Activated CD4-positive, alpha-beta T cell treated with anti-CD3 and anti-CD28 coated beads for 48 hours (primary cell): ENCODE measurements around the gene PLGRKT.
"Not testable (repeated sequence)": the region's sequence is repeated elsewhere in the genome, so short reads cannot be mapped to it uniquely, and the experiment has no call there.

Experiments used
- DNase-seq: peaks from one replicate; pipeline ENCODE4 v3.0.0-alpha.2; 2020

The PLGRKT gene, protein sequence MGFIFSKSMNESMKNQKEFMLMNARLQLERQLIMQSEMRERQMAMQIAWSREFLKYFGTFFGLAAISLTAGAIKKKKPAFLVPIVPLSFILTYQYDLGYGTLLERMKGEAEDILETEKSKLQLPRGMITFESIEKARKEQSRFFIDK

DNA sequence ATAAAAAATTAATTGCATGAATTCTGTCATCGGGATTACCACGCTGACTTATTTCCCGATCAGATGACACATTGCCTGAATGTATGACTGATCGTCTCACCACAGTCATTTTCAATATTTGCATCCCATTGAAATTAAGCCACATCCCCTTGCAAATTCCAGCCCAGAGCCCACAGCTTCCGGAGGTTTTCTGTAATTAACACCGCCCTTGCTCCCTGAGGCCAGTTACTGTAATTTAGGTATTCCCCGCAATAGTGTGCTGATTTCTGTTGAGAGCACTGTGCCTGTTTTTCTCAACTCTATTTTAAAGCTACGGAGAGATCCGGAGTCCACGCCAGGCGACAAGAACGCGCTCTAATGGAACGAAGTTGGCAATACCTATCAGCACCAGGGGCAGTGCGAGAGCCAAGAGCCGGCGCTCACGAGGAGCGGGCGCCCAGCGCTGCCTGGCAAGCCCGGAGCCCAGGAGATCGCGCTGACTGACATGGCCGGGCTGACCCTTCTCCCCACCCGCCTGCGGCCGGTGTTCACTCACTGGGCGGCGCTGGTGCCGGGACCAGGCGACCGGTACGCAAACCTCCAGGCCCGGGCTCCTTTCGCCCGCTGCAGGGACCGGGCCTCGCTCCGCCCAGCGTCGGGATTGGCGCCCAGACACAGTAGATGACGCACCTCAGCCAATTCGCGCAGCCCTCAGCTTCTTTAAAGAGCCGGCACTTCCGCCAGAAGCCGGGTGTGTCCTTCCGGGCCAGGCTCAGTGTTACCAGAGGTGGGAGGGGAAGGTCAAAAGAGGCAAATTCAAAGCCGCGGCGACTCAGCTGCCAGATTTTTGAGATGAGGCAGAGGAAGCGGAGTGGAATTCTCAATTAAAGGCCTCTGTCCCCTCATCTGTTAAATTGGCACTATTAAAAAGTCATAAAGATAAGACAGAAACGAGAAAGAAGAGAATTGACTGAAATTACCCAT lies at the start of gene PLGRKT:
TSS of gene PLGRKT (minus strand) at position 672 of the 963 bp plus-strand sequence. CDS start 5,948 bp downstream, outside the sequence.
- peak; percentile 93 for DNase-seq

DNA sequence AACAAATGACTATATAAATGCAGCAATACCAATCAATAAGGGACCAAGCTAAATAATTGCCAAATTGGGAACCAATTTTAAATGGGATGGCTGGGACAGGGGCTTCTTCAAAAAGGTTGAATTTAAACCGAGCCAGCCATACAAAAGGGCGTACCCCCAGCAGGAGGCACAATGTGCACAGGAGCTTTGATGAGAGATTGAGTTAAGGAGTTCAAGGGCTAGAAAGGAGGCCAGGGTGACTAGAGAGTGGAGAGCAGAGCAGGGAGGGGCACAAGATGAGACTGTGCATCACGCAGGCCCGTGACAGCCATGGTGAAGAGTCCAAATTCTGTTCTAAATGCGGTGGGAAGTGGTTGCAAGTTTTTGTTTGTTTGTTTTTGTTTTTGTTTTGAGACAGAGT lies 49.3 kb upstream of the PLGRKT start:
- DNase-seq: no peak

DNA sequence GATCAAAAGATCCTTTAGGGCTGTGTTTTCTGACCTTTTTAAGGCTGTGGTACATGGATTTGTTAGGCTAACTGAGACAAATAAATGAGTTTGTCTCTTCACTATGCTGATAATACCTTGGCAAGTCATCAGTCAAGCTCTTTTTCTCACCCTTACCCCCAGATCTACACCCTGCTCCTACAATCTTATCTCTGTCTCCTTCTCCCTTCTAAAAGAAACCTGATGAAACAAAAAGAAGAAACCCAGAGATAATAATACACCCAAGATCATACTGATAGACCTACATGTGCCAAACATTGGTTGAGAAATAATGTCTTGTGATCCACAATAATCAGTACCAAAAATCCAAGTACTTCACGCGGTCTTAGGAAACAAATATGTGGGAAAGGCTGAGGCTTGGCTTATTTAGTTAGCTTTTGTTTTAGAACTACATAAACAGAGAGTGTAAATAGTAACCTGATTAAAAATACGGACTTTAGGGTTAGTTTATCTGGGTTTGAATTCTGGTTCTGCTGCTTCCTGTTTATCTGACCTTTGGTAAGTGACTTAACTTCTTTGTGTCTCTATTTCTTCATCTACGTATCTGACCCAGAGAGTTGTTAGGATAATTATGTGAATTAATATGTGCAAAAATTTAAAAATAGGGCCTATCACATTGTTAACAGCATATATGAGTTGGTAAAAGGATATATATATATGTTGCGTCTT lies 47.8 kb upstream of the PLGRKT start:
- DNase-seq: no peak

DNA sequence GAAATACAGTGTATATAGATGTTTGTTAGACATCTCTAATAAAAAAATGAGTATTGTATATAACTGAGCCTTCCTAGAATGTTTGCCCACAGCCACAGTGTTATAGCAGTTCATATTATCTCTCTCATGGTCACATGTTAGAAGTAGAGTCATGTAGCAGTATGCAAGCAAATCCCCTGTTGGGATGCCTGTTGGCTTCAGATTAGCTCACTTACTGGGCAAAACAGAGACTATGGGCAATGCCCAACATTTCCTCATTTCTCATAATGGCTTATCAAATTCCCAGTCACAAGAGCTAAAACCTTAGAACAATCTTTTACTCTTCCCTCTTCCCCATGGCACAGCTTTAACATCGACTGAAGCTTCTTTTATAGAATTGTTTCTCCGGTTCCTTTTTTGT lies 45.6 kb upstream of the PLGRKT start:
- no peak for DNase-seq

DNA sequence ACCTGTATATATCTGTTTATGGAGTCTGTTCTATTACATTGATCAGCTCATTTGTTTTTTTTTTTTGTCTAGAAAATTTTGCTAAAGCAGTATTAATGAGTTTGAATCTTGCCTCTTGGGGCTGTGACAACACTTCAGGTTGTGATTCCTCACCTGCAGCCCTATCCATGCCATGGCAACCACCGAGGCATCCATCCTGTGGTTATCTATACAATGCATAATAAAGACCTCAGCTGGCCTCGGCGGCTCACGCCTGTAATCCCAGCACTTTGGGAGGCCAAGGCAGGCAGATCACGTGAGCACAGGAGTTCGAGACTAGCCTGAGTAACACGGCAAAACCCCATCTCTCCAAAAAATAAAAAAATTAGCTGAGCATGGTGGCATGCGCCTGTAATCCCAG lies 44.5 kb upstream of the PLGRKT start:
- DNase-seq: no peak

DNA sequence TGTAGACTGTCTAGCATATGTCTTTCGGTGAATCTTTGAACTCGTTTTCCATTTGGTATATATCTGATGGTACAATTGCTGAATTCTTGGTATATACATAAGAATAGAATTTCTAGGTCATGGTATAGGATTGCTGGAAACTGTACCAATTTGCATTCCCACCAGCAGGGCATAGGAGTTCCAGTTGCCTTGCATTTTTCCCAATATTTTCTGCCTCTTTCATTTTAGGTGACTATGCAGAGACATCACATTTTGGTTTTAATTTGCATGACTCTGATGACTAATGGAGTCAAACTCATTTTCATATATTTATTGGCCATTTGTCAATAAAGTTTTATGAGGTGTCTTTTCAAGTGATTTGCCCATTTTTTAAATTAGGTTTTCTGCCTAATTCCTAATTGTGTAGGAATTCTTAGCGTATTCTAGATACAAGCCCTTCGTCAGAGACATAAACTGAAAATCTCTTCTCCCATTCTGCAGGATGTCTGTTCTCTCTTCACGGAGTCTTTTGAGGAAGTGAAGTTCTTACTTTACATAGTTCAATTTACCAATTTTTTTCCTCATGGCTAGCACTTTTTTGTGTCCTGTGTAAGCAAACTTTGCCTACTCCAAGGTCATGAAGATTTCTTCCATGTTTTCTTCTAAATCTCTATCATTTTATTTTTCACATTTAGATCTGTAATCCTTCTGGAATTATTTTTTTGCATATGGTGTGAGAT lies 43.8 kb upstream of the PLGRKT start:
- DNase-seq: no peak

DNA sequence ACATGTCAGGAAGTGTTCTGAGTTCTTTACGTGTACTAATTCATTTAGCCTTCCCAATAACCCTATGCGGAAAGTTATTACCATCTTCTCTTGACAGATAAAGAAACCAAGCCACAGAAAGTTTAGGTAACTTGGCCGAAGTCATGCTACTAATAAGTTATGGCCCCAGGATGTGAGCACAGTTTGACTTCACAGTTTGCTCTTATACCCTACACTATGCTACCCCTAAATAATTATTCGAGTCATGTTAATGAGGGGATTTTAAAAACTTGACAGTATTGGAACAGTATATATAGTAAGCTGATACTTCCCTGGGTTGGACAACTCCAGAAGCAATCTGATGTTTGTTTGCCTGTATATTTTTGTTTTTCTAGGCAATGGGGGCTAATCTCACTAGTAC lies 43.2 kb upstream of the PLGRKT start:
- DNase-seq: no peak

DNA sequence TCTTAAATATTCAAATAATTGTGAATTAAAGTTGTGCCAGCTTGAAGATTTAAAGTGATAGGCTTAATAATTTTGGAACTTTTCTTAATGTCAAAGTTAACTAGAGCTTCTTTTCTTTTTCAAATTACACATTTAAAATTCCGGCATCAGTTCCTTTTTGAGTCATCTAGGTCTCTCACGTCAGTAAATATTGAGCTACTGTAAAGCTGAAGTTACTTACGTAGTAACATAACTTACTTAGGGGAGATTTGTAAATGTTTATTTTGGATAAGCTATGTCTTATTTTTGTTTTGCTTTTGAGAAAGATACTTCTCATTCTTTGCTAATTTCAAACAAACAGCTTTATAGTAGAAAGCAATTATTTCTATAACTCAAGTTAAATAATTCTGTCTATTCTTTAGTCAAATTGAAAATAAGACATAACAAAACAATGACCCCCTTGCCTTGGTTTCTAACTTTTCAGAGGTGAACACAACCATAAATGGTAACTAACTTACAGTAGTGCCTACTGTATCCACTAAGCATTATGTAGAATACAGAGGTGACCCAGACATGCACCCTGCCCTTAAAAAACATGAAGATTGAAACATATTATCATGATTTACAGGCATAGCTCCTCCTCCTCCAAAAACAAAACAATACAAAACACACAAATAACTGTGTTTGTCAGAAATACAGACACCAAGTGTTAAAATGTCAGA lies 42.4 kb upstream of the PLGRKT start:
- no peak for DNase-seq

DNA sequence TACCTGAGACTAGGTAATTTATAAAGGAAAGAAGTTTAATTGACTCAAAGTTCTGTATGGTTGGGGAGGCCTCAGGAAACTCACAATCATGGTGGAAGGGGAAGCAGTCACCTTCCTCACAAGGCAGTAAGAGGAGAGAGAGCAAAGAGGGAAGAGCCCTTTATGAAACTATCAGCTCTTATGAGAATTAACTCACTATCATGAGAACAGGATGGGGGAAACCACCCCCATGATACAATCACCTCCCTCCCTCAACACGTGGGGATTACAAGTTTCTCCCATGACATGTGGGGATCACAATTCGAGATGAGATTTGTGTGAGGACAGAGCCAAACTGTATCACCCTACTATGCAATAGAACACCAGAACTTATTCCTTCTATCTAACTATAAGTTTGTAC lies 40.5 kb upstream of the PLGRKT start:
- peak; percentile 32 for DNase-seq

DNA sequence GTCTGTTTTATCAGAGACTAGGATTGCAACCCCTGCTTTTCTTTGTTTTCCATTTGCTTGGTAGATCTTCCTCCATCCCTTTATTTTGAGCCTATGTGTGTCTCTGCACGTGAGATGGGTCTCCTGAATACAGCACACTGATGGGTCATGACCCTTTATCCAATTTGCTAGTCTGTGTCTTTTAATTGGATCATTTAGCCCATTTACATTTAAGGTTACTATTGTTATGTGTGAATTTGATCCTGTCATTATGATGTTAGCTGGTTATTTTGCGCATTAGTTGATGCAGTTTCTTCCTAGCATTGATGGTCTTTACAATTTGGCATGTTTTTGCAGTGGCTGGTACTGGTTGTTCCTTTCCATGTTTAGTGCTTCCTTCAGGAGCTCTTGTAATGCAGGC lies 37.9 kb upstream of the PLGRKT start:
- DNase-seq: not testable (repeated sequence)

DNA sequence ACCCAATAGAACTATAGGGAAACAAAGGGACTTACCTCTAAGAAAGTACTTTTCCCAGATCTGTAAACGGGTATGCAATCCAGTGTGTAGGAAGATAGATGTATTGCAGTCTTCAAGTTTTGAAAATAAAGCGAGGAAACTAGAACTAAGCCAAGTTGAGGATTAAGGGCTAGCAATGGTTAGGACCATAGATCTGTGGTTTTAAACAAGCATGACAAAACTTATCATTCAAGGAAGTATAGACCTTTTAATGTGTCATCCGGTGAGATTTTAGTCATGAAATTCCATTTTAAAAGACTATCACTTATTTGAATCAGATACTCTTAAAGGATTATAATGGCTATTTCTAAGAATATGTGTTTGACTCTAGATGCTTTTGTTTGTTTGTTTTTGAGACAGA lies 33.1 kb upstream of the PLGRKT start:
- no peak for DNase-seq

DNA sequence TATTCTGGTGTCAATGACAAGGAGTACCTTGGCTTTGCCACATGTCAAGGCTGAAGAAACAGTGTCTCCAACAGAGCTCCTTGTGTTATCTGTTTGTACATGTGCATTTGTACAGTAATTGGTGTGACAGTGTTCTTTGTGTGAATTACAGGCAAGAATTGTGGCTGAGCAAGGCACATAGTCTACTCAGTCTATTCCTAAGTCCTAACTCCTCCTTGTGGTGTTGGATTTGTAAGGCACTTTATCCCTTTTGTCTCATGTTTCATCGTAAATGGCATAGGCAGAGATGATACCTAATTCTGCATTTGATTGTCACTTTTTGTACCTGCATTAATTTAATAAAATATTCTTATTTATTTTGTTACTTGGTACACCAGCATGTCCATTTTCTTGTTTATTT lies 32.4 kb upstream of the PLGRKT start:
- no peak for DNase-seq

DNA sequence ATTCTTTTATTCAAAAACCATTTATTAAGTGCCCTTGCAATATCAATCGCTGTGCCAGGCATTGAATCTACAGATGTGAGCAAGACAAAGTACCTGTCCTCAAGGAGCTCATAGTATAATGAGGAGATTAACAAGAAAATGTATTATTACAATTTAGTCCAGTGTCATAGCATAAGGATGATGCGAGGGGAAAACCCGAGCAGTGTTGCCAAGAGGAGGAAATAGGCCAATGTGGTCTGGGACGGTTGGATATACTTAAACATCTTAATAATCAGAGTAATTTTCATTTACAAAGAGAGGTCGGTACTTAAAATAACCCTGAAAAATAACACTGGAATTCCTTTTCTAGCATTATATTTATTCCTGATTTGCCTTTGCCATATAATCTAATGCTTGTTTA lies 31.1 kb upstream of the PLGRKT start:
- DNase-seq: no peak

DNA sequence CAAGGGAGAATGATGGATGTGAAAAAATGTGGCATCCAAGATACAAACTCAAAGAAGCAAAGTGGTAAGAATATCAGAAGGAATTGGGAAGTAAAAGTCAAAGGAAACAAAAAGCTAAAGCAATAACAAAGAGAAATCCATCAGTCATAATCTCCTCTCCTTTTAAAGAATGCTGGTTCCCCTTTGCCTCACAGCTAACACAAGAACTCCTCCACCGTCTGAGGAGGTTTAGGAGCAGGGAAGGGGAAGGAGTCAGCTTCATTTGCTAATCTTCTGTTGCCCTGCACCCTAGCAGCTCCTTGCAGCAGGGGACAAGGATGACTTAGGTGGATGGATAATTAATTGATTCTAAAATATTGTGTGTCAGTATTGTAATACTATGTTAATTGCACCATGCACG lies 29.0 kb upstream of the PLGRKT start:
- no peak for DNase-seq

DNA sequence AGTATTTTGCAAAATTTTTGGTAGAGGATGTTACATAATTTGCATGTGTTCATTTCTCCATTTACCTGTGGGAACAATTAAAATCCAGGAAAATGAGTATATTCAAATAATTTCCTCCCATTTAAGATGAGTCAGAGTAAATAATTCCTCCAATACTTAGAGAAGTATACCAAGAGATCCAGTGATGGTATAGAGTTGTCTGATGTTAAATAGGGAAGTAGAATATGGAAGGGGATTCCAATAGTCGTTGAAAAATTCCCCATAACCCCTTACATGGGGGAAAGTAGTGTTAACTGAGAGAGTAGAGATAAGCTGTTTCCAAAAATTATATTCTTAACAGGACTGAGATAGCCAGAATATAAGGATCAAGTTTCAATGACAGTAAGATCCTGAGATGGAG lies 28.3 kb upstream of the PLGRKT start:
- no peak for DNase-seq

DNA sequence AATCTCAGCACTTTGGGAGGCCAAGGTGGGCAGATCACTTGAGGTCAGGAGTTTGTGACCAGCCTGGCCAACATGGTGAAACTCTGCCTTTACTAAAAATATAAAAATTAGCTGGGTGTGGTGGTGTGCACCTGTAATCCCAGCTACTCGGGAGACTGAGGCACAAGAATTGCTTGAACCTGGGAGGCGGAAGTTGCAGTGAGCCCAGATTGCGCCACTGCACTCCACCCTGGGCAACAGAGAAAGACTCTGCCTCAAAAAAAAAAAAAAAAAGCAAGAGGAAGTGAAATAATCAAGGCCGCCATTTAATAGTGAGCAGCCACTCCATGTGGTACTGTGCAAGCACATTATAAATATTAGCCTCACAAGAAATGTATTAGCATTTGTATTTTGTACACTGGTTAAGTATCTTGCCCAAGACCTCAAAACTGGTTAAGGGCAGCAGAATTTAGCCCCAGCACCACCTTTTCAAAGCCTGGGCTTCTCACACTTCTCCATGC lies 27.2 kb upstream of the PLGRKT start:
- not testable (repeated sequence) for DNase-seq

DNA sequence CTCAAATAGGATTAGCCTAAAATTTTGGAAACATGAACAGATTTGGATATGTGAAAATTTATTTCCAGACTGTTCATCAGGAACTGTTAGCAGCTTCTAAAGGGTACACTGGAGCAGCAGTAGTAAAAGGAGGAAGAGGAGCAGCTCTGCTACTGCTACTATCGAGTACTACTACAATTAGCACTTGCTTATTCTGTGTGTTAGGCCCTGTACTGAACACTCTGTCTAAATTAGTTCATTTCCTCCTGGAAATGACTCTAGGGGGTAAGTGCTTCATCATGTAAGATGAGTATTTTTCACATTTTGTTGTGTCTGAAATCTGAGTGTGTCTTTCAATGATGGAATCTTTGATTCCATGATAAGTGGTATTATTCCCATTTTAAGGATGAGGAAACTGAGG lies 22.4 kb upstream of the PLGRKT start:
- no peak for DNase-seq

DNA sequence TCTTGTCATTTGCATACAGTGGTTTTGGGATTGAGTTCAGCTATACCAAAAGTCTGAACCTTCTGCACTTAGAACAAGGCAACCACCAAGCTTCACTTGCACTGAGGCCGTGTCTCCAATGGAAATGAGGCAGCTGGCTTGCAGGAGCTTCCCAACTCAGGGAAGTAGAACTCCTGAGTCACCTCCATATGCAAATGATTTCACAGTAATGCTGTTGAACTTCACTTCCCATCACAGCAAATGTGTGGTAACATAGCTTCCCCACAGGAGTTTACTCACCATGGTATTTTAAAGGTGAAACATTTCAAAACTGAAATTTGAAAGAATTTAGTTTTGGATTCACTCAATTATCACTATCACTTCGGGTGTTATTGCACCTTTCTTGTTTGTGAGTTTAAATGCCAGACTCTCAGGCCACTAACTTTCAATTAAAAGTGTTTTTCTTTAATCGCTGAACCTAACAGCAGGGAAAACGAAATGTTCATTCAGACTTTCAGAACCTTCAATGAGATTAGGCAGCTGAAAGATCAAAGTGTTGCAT lies 21.6 kb upstream of the PLGRKT start:
- no peak for DNase-seq

DNA sequence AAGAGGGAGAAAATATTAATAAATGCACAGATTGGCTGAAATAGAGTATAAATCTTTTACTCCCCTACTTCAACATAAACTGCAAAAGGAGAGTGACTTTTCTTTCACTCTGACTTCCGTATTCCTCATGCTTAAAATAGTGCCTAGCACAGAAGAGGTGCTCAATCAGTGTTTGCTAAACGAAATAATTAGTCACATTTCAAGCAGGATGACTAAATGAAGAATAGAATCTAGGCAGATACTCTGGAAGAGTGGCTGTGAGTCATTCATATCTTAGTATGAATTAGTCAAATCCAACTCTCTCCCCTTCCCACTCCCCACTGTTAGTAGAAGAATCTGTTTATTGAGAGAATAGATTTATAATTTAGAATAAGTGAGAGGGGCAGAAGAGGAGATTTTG lies 17.5 kb upstream of the PLGRKT start:
- no peak for DNase-seq

DNA sequence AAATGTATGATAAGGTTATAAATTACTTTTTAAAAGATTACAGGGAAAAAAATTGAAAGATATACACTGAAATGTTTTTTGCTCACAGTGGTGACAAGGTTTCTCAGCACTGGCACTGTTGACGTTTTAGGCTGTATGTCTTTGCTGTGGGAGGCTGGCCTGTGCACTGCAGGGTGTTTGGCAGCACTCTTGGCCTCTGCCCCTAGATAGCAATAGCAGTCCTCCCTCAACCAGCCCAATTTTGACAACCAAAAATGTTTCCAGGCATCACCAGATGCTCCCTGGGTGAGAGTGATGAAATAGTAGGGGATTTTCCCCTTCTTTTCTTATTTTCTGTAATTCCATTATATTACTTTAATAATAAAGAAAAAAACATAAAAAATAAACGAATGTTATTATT lies 15.9 kb upstream of the PLGRKT start:
- peak; percentile 37 for DNase-seq

DNA sequence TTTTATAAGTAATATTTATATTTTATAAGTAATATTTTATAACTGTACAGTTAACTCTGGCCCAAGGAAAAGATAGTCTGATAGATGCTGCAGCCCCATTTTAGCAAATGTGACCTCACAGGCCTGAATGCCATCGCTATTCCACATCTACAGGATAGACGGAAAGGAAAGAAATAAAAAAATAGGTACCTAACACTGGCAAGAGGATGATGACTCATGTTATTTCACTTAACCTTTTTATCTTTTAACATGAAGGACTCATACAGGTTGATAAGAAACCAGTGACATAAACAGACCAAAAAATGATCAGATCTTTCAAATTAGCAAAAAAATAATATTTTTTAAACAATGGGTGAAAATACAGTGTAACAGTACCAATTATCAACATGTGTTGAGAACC lies 15.3 kb upstream of the PLGRKT start:
- no peak for DNase-seq

DNA sequence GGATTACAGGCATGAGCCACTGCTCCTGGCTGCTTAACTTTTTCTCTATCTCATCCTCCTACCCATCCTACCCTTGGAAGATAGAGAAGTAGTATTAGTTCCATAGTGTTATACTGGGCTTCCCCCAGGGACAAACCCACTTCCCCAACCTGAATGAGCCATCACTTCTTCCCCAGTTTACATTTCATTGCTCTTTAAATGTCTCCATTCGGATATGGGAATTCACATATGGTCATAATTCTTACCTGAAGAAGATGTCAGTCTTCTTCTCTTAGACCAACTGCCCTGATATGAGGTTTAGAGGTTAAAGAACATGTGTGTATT lies 14.5 kb upstream of the PLGRKT start:
- DNase-seq: no peak
